Activated T-cell treated with anti-CD3 and anti-CD28 coated beads, Interleukin-2, amount 50 U/mL, for 24 hours (primary cell): ENCODE data around the gene ZBTB45.
"Not testable (repeated sequence)": the region's sequence is repeated elsewhere in the genome, so short reads cannot be mapped to it uniquely, and the experiment has no call there.

Source experiments
- DNase-seq: peaks from one replicate; pipeline ENCODE4 v3.0.0-alpha.2; 2020
- H3K27ac Mint-ChIP-seq: 2 replicates; pipeline ENCODE4 v1.8.0; 2020; ENCODE audit warnings: mild to moderate bottlenecking, mixed read lengths
- H3K27me3 Mint-ChIP-seq: 2 replicates; pipeline ENCODE4 v1.8.0; 2020; ENCODE audit warnings: mixed read lengths
- H3K36me3 Mint-ChIP-seq: 2 replicates; pipeline ENCODE4 v1.8.0; 2020; ENCODE audit warnings: low read depth, mixed read lengths
- H3K4me1 Mint-ChIP-seq: 2 replicates; pipeline ENCODE4 v1.8.0; 2020; ENCODE audit warnings: low read depth, mixed read lengths
- H3K4me3 Mint-ChIP-seq: 2 replicates; pipeline ENCODE4 v1.8.0; 2020; ENCODE audit warnings: mild to moderate bottlenecking, moderate library complexity, mixed read lengths
- H3K9me3 Mint-ChIP-seq: 2 replicates; pipeline ENCODE4 v1.8.0; 2020; ENCODE audit warnings: mixed read lengths

The ZBTB45 gene

DNA sequence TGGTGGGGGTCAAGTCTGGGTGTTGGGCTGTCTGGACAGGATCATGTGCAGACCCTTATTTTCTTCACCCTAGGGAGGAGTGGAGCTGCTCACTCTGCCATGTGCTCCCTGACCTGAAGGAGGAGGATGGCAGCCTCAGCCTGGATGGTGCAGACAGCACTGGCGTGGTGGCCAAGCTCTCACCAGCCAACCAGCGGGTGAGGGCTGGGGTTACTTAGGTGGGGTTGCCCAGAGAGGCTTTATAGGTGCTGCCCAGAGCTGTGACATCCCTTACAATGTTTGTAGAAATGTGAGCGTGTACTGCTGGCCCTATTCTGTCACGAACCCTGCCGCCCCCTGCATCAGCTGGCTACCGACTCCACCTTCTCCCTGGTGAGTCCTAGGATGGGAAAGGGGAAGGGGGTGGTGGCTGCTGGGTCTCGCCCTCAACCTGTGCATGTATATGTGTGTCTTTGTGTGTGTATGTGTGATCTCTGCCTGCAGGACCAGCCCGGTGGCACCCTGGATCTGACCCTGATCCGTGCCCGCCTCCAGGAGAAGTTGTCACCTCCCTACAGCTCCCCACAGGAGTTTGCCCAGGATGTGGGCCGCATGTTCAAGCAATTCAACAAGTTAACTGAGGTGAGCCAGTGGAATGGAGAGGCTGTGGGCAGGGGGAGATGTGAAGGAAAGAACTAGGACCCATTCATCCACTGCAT lies 30.2 kb upstream of the ZBTB45 start:
- Mint-ChIP-seq H3K4me1 (peaks cover 55% of the 10 kb centered on the region), H3K27ac (peak overlapping the region; percentile 84), H3K9me3 (no peaks in the 10 kb centered on the region), H3K27me3 (no peaks in the 10 kb centered on the region), H3K36me3 (peaks cover 99% of the 10 kb centered on the region), H3K4me3 (no peak overlapping the region)
- no peak for DNase-seq

DNA sequence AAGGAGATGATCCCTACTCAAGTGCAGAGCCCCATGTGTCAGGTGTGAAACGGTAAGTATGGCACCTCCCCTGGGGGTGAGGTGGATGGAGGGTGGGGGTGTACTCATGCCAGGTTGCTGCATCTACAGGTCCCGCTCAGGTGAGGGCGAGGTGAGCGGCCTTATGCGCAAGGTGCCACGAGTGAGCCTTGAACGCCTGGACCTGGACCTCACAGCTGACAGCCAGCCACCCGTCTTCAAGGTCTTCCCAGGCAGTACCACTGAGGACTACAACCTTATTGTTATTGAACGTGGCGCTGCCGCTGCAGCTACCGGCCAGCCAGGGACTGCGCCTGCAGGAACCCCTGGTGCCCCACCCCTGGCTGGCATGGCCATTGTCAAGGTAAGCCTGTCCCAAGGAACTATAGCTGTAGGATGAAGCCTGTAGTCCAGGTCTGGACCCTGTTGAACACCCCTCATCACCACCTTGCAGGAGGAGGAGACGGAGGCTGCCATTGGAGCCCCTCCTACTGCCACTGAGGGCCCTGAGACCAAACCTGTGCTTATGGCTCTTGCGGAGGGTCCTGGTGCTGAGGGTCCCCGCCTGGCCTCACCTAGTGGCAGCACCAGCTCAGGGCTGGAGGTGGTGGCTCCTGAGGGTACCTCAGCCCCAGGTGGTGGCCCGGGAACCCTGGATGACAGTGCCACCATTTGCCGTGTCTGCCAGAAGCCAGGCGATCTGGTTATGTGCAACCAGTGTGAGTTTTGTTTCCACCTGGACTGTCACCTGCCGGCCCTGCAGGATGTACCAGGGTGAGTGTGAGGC lies 29.5 kb upstream of the ZBTB45 start:
- H3K27me3 Mint-ChIP-seq, result no peaks in the 10 kb centered on the region
- H3K4me3 Mint-ChIP-seq, result no peak overlapping the region
- H3K4me1 Mint-ChIP-seq, result peaks cover 49% of the 10 kb centered on the region
- no peaks in the 10 kb centered on the region for H3K9me3 Mint-ChIP-seq
- peak overlapping the region; percentile 64 for H3K27ac Mint-ChIP-seq
- H3K36me3 Mint-ChIP-seq, result peaks cover 93% of the 10 kb centered on the region
- DNase-seq, result peak; percentile 28

DNA sequence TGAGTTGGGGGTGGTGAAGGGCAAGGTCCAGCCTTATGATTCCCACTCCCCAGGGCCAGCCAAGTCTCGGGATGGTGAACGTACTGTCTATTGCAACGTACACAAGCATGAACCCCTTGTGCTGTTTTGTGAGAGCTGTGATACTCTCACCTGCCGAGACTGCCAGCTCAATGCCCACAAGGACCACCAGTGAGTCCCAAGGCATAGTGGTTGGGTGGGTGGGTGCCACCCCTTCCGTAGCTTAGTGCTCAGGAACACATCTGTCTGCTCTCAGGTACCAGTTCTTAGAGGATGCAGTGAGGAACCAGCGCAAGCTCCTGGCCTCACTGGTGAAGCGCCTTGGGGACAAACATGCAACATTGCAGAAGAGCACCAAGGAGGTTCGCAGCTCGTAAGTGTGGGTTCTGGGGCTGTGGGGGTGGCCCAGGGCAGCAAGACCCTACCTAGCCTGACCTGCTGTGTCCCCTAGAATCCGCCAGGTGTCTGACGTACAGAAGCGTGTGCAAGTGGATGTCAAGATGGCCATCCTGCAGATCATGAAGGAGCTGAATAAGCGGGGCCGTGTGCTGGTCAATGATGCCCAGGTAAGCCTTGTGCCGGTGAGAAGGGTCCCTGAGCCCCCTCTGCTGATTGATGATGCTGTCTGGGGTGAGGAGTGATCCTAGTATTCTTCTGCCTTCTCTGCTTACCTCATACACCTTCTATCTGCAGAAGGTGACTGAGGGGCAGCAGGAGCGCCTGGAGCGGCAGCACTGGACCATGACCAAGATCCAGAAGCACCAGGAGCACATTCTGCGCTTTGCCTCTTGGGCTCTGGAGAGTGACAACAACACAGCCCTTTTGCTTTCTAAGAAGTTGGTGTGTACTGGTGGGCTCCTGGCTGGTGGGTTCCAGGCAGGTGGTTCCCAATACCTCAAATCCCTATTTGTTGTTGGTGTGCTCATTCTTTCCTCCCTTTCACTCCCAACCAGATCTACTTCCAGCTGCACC lies 28.0 kb upstream of the ZBTB45 start:
- peaks cover 46% of the 10 kb centered on the region for H3K4me1 Mint-ChIP-seq
- no peaks in the 10 kb centered on the region for H3K9me3 Mint-ChIP-seq
- H3K27me3 Mint-ChIP-seq, result peaks cover 1% of the 10 kb centered on the region
- peak overlapping the region; percentile 95 for H3K27ac Mint-ChIP-seq
- DNase-seq, result no peak
- H3K36me3 Mint-ChIP-seq, result peaks cover 79% of the 10 kb centered on the region
- H3K4me3 Mint-ChIP-seq, result peak overlapping the region; percentile 98

DNA sequence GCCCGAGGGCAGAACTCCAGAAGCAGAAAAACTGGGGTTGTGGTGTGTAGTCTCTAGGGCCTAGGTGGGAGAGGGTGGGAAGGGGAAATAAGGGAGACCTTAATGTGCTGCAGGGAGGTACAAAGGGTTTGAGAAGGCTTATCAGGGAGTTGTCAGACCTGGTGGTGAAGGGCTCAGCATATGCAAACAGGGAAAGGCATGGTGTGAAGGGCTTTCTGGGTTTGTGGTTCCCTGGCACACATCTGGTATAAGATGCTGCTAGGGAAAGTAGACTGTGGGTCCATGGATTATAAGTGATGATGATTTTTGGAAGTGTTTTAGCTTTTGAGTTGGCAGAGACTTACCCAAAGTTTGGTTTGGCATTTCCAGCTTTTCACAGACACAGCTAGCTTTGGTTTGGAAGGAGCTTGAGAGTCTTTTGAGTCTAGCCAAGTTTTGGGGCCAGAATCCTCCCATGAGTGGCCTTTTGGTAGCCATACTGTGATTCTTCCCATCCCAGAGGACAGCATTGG lies 26.5 kb upstream of the ZBTB45 start:
- H3K27ac Mint-ChIP-seq, result peak overlapping the region; percentile 95
- peaks cover 39% of the 10 kb centered on the region for H3K4me1 Mint-ChIP-seq
- peak; percentile 34 for DNase-seq
- H3K36me3 Mint-ChIP-seq, result peaks cover 63% of the 10 kb centered on the region
- H3K4me3 Mint-ChIP-seq, result peak overlapping the region; percentile 98
- no peaks in the 10 kb centered on the region for H3K9me3 Mint-ChIP-seq
- peaks cover 4% of the 10 kb centered on the region for H3K27me3 Mint-ChIP-seq

DNA sequence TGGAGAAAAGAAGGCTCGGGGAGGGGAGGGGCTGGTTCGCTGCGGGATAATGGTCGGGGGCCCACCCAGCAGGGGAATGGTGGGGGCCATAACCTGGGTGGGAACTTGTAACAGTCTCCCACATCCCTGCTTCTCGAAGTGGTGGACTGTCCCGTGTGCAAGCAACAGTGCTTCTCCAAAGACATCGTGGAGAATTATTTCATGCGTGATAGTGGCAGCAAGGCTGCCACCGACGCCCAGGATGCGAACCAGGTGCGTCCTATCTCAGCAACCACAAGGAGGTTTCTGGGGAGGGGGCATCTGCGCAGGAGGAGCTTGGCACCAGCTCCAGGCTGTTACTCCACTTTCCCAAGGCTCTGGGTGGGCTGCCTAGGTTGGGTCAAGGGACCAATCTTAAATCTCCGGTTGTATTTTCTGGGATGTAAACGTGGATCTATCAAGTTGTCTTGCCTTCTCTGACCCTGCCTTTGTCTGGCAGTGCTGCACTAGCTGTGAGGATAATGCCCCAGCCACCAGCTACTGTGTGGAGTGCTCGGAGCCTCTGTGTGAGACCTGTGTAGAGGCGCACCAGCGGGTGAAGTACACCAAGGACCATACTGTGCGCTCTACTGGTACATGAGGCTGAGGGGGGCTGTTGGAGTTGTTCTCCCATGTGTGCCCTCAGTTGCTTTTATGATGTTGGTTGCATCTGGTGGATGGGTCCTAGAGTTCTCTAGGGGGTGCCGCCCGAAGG lies 25.8 kb upstream of the ZBTB45 start:
- peaks cover 4% of the 10 kb centered on the region for H3K27me3 Mint-ChIP-seq
- H3K4me1 Mint-ChIP-seq, result peaks cover 37% of the 10 kb centered on the region
- no peak for DNase-seq
- H3K27ac Mint-ChIP-seq, result peak overlapping the region; percentile 95
- H3K36me3 Mint-ChIP-seq, result peaks cover 57% of the 10 kb centered on the region
- no peaks in the 10 kb centered on the region for H3K9me3 Mint-ChIP-seq
- peak overlapping the region; percentile 98 for H3K4me3 Mint-ChIP-seq

DNA sequence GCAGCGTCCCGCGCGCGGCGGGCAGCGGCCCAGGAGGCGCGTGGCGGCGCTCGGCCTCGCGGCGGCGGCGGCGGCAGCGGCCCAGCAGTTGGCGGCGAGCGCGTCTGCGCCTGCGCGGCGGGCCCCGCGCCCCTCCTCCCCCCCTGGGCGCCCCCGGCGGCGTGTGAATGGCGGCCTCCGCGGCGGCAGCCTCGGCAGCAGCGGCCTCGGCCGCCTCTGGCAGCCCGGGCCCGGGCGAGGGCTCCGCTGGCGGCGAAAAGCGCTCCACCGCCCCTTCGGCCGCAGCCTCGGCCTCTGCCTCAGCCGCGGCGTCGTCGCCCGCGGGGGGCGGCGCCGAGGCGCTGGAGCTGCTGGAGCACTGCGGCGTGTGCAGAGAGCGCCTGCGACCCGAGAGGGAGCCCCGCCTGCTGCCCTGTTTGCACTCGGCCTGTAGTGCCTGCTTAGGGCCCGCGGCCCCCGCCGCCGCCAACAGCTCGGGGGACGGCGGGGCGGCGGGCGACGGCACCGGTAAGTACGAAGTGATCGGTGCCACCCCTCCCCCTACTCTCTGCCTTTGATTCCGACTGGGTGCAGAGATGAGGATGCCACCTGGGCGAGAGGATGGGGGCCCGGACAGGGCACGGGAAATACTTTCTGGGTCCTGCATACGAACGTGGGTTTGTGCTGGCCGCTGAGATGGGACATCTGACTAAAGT lies 25.1 kb upstream of the ZBTB45 start:
- peaks cover 50% of the 10 kb centered on the region for H3K36me3 Mint-ChIP-seq
- DNase-seq, result no peak
- H3K4me1 Mint-ChIP-seq, result peaks cover 34% of the 10 kb centered on the region
- no peaks in the 10 kb centered on the region for H3K9me3 Mint-ChIP-seq
- H3K27me3 Mint-ChIP-seq, result peaks cover 4% of the 10 kb centered on the region
- H3K4me3 Mint-ChIP-seq, result peak overlapping the region; percentile 98
- H3K27ac Mint-ChIP-seq, result peak overlapping the region; percentile 98

DNA sequence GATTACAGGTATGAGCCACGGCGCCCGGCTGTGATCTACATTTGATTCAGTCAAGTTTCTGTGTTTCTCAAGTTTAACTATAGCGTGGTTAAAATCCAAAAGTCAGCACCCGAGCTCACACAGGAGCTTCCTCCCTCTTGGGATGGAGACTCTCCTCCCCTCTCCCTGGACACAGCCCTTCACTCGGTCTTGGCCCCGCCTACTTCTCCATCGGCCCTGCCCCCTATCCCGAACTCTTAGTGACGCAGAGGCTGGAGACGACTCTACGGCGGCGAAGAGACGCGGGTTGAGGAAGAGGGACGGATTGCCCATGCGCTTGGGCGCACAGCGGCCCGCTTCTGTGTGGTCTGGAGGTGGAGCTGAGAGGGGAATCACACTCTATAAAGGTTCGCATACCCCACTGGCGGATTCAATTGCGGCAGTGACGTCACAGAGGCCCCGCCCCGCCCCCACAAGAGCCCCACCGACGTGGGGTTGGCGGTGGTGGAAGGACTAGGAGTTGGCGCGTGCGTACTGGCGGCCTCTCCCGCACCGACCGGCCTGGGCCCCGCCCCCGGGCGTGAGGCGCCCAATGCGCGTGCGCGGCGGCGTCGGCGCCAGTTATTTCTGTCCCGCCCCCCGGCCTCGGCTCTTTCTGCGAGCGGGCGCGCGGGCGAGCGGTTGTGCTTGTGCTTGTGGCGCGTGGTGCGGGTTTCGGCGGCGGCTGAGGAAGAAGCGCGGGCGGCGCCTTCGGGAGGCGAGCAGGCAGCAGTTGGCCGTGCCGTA lies 24.4 kb upstream of the ZBTB45 start, which contains the start of gene TRIM28:
TRIM28 (plus strand) TSS at position 239 of the 765 bp plus-strand sequence. CDS start 694 bp downstream, outside the sequence.
- peak; percentile 100 for DNase-seq
- Mint-ChIP-seq H3K4me3 (peak within 1 kb of the TSS; percentile 98), H3K27ac (peak within 1 kb of the TSS; percentile 98), H3K36me3 (peaks cover 43% of the 10 kb centered on the region), H3K27me3 (peaks cover 4% of the 10 kb centered on the region), H3K4me1 (peaks cover 32% of the 10 kb centered on the region), H3K9me3 (no peaks in the 10 kb centered on the region)

DNA sequence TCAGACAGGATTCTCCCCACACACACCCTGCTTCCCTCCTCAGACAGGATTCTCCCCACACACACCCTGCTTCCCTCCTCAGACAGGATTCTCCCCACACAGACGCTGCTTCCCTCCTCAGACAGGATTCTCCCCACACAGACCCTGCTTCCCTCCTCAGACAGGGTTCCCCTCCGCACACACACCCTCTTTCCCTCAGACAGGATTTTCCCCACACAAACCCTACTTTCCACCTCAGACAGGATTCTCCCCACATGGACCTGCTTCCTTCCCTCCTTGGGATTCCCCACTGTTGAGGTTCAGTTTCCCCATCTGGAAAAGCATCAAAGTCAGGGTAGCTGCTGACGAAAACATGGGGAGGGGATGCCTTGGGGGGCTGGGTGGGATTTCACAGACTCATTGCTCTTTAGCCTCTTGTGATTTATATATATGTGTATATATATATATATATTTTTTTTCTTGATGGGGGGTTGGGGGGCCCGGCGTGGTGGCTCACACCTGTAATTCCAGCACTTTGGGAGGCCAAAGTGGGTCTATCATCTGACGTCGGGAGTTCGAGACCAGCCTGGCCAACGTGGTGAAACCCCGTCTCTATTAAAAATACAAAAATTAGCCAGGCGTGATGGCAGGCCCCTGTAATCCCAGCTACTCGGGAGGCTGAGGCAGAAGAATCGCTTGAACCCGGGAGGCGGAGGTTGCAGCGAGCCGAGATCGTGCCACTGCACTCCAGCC lies 23.2 kb upstream of the ZBTB45 start:
- not testable (repeated sequence) for DNase-seq, H3K4me3 Mint-ChIP-seq, H3K9me3 Mint-ChIP-seq, H3K27me3 Mint-ChIP-seq
- peaks cover 31% of the 10 kb centered on the region for H3K36me3 Mint-ChIP-seq
- H3K27ac Mint-ChIP-seq, result peak overlapping the region; percentile 52
- H3K4me1 Mint-ChIP-seq, result peaks cover 35% of the 10 kb centered on the region

DNA sequence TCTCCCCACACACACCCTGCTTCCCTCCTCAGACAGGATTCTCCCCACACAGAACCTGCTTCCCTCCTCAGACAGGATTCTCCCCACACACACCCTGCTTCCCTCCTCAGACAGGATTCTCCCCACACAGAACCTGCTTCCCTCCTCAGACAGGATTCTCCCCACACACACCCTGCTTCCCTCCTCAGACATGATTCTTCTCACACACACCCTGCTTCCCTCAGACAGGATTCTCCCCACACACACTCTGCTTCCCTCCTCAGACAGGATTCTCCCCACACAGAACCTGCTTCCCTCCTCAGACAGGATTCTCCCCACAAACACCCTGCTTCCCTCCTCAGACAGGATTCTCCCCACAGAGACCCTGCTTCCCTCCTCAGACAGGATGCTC lies 19.6 kb upstream of the ZBTB45 start:
- not testable (repeated sequence) for DNase-seq, H3K4me3 Mint-ChIP-seq, H3K27ac Mint-ChIP-seq, H3K9me3 Mint-ChIP-seq, H3K36me3 Mint-ChIP-seq, H3K27me3 Mint-ChIP-seq
- H3K4me1 Mint-ChIP-seq, result peaks cover 18% of the 10 kb centered on the region

DNA sequence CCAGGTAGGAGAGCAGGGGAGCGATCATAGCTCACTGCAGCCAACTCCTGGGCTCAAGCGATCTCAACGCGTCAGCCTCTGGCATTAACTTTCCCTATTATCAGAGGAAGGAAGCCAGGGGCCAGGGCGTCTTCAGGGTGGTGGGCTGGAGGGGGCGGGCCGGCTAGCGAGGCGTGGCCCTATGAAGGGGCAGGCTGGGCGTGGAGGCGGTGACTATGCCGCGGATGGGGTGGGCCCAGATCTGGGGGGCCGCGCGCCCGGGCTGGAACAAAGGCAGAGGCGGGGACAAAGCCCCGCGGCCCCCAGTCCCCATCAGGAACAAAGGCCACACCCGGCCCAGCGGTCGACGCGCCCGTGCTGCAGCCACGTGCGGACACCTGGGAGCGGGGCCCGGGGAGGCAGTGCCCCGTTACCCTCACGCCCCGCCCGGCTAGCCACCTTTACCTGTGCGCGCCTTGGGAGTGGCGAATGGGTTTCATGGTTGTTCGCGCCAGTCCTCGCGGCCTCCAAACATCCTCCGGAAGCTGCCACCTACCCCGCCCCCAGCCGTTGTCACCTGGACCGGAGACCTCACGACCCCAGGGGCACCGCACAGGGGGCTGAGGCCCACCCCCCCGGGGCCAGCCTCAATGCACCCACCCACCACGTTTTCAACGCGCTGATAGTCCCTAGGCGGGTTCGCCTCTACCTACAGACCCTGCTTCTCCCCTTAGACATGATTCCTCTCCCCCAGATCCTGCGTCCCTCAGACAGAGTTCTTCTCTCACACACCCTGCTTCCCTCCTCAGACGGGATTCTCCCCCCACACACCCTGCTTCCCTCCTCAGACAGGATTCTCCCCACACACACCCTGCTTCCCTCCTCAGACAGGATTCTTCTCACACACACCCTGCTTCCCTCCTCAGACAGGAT lies 18.9 kb upstream of the ZBTB45 start:
- Mint-ChIP-seq H3K4me1 (peaks cover 13% of the 10 kb centered on the region), H3K27me3 (peaks cover 4% of the 10 kb centered on the region), H3K9me3 (no peaks in the 10 kb centered on the region), H3K4me3 (peak overlapping the region; percentile 71), H3K27ac (peak overlapping the region; percentile 67), H3K36me3 (no peaks in the 10 kb centered on the region)
- peak; percentile 72 for DNase-seq
